Activated CD8-positive, alpha-beta T cell treated with anti-CD3 and anti-CD28 coated beads for 36 hours (primary cell): ENCODE measurements around the gene SMIM10. TPM values are rescaled to one million over a fixed set of nuclear protein-coding genes. Genes with fewer than 3 reads are reported as not detected.

ENCODE experiments used
- ATAC-seq: fragments of 200-7000 bp; cut with Tn5 transposase; one replicate; pipeline ENCODE4 v1.10.0; 2021; ENCODE audit warnings: mild to moderate bottlenecking, moderate library complexity
- CTCF ChIA-PET: fragments of 350-600 bp; sonication (Branson Sonifier 250); formaldehyde crosslinking; loops from one replicate; lab custom pipeline; 2021; ENCODE audit warnings: antibody characterized with exemption; lab: Charles Lee
- POLR2A ChIA-PET: fragments of 350-600 bp; sonication (Branson Sonifier 250); formaldehyde crosslinking; loops from one replicate; lab custom pipeline; 2021; ENCODE audit warnings: antibody characterized with exemption; lab: Charles Lee
- DNase-seq: peaks from one replicate; pipeline ENCODE4 v3.0.0-alpha.2; 2020
- H3K27ac Mint-ChIP-seq: one replicate; pipeline ENCODE4 v1.8.0; 2021; ENCODE audit warnings: mild to moderate bottlenecking, mixed read lengths
- H3K27me3 Mint-ChIP-seq: one replicate; pipeline ENCODE4 v1.8.0; 2021; ENCODE audit warnings: mixed read lengths
- H3K36me3 Mint-ChIP-seq: one replicate; pipeline ENCODE4 v1.8.0; 2021; ENCODE audit warnings: low read depth, mixed read lengths
- H3K4me1 Mint-ChIP-seq: one replicate; pipeline ENCODE4 v1.8.0; 2021; ENCODE audit warnings: low read depth, mixed read lengths
- H3K4me3 Mint-ChIP-seq: one replicate; pipeline ENCODE4 v1.8.0; 2021; ENCODE audit warnings: mild to moderate bottlenecking, moderate library complexity, mixed read lengths
- H3K9me3 Mint-ChIP-seq: one replicate; pipeline ENCODE4 v1.8.0; 2021; ENCODE audit warnings: mixed read lengths
- intact Hi-C: fragments of 100-400 bp; cut with micrococcal nuclease; formaldehyde crosslinking; loops from one replicate; pipeline ENCODE4 v1.10.0; 2022
- total RNA-seq, 2 experiments: library from RNA; stranded (reverse); gene quantifications; one replicate each; pipeline ENCODE4 v1.2.3, GENCODE V29; 2021
- TF ChIP-seq, protein P1 (sequence below): fragments of 200-600 bp; IDR thresholded peaks from one replicate; pipeline ENCODE4 v1.8.0; 2022; ENCODE audit warnings: antibody characterized with exemption, mild to moderate bottlenecking

Gene SMIM10
- total RNA-seq, 2 experiments from 2014 or later = 1.7 to 2.1 TPM

DNA sequence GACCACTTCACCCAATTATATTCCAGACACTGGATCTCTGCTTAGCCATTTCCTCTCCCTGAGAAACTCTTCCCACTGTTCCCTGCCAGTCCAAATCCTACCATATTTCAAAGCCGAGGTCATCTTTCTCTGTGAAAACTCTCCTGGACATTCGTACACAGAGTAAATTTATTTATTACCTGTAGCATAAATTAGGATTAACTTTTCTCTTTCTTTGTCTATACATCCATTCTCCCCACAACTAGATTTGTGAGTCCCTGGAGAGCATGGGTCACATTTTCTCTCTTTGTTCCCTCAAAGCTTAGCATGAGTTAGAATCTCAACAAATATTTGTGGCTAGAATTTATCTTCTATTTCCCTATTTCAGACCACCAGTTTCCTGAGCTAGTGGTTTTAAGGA lies 27.8 kb upstream of the SMIM10 start:
- no peak overlapping the region for H3K27ac Mint-ChIP-seq
- ATAC-seq (no peak), DNase-seq (no peak)
- H3K9me3 Mint-ChIP-seq = no peaks in the 10 kb centered on the region
- TF ChIP-seq, protein P1, sequence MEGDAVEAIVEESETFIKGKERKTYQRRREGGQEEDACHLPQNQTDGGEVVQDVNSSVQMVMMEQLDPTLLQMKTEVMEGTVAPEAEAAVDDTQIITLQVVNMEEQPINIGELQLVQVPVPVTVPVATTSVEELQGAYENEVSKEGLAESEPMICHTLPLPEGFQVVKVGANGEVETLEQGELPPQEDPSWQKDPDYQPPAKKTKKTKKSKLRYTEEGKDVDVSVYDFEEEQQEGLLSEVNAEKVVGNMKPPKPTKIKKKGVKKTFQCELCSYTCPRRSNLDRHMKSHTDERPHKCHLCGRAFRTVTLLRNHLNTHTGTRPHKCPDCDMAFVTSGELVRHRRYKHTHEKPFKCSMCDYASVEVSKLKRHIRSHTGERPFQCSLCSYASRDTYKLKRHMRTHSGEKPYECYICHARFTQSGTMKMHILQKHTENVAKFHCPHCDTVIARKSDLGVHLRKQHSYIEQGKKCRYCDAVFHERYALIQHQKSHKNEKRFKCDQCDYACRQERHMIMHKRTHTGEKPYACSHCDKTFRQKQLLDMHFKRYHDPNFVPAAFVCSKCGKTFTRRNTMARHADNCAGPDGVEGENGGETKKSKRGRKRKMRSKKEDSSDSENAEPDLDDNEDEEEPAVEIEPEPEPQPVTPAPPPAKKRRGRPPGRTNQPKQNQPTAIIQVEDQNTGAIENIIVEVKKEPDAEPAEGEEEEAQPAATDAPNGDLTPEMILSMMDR = no peak
- no peaks in the 10 kb centered on the region for H3K4me1 Mint-ChIP-seq
- H3K27me3 Mint-ChIP-seq = peaks cover 5% of the 10 kb centered on the region
- H3K4me3 Mint-ChIP-seq = no peak overlapping the region
- H3K36me3 Mint-ChIP-seq = no peaks in the 10 kb centered on the region
- CTCF ChIA-PET = interaction anchor here (0.8 to 1.0 kb wide), 4 partner anchors 10 to 123 kb away, joined by 3 read pairs; no protein-coding TSS in a partner anchor
- POLR2A ChIA-PET = no interaction called here
- intact Hi-C loops = no loop called here

DNA sequence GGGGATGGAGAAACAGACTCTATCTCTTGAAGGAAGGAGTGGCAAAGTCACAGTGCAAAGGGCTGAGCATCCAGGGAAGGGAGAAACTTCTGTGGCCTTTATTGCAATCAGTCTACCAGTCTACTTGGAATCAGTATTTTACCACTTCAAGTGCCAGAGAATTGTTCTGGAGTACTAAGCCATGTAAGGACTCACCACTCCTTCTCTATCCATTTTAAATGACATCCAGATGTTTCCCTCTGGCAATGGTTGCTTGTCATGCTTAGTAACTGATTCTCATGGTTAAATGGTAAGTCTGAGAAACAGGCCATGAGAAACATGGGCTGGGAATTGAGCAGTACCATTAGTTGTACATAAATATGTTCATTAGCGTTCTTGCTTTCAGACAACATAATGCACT lies 21.1 kb upstream of the SMIM10 start:
- Mint-ChIP-seq H3K4me1 (no peaks in the 10 kb centered on the region), H3K36me3 (no peaks in the 10 kb centered on the region), H3K9me3 (no peaks in the 10 kb centered on the region), H3K4me3 (no peak overlapping the region), H3K27me3 (no peaks in the 10 kb centered on the region), H3K27ac (no peak overlapping the region)
- TF ChIP-seq, protein P1 = no peak
- CTCF ChIA-PET = interaction anchor here (1.7 kb wide), 1 partner anchor 30 kb away, joined by 5 read pairs; no protein-coding TSS in a partner anchor
- DNase-seq (no peak), ATAC-seq (no peak)
- POLR2A ChIA-PET = no interaction called here
- intact Hi-C loops = no loop called here

DNA sequence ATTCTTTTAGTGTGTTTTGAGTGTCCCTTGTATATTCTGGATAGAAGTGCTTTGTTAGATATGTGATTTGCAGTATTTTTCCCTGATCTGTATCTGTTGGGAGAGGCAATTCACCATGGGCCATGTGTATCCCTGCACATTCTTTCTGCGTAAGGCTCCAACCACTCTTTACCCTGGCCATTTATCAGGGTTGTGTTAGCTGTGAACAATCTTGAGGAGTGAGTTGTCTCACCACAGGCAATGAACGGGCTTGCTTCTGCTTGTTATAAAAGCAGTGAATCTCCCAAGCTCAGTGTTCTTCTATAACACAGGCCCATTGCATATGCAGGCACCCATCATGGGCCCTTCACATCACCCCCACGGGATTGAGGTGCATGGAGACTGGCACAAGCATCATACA lies 18.9 kb upstream of the SMIM10 start:
- H3K4me1 Mint-ChIP-seq = no peaks in the 10 kb centered on the region
- intact Hi-C loops = no loop called here
- H3K27me3 Mint-ChIP-seq = no peaks in the 10 kb centered on the region
- CTCF ChIA-PET = no interaction called here
- POLR2A ChIA-PET = no interaction called here
- DNase-seq (no peak), ATAC-seq (no peak)
- H3K9me3 Mint-ChIP-seq = no peaks in the 10 kb centered on the region
- H3K36me3 Mint-ChIP-seq = no peaks in the 10 kb centered on the region
- no peak overlapping the region for H3K4me3 Mint-ChIP-seq
- TF ChIP-seq, protein P1 = no peak
- H3K27ac Mint-ChIP-seq = no peak overlapping the region

DNA sequence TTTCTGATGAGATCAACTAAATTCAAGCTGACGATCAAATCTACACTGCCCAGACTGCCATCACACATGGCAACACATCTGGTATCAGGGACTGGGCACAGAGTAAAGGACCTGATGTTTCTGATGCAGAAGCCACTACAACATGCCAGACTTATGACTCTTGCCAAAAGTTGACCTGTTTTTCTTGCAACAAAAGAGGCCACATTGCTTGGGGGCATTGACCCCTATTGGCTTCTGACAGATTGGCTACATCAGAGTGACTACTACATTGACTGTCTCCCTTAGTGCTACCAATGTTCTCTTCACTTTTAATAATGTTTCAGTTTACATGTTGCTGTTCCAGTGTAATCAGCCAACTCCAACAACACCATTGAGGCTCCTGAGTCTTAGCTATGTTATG lies 15.3 kb upstream of the SMIM10 start:
- TF ChIP-seq, protein P1 = no peak
- CTCF ChIA-PET = no interaction called here
- DNase-seq (no peak), ATAC-seq (no peak)
- POLR2A ChIA-PET = interaction anchor here (0.6 kb wide), 1 partner anchor 1212 kb away, joined by 3 read pairs; no protein-coding TSS in a partner anchor
- H3K27me3 Mint-ChIP-seq = peaks cover 2% of the 10 kb centered on the region
- H3K27ac Mint-ChIP-seq = no peak overlapping the region
- no peaks in the 10 kb centered on the region for H3K4me1 Mint-ChIP-seq
- no peaks in the 10 kb centered on the region for H3K9me3 Mint-ChIP-seq
- intact Hi-C loops = no loop called here
- H3K4me3 Mint-ChIP-seq = no peak overlapping the region
- no peaks in the 10 kb centered on the region for H3K36me3 Mint-ChIP-seq

DNA sequence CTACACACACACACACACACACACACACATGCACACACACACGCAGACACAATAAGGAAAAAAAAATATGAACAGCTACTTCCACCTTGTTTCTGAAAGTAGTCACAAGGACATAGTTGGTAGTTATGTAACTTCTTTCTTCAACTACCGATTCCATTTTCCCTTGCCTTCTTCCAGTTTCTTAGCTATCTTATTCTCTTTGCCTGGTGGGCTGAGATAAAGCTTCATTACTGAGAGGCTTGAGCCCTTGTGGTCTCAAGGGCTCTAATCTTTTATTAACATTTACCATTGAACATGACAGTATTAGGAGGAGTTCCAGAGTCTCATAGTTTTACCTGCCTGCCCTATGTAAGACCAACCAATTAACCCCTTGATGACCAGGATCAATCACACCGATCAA lies 8.9 kb upstream of the SMIM10 start:
- intact Hi-C loops = no loop called here
- Mint-ChIP-seq H3K9me3 (no peaks in the 10 kb centered on the region), H3K4me3 (no peak overlapping the region), H3K4me1 (no peaks in the 10 kb centered on the region), H3K36me3 (no peaks in the 10 kb centered on the region), H3K27me3 (peaks cover 8% of the 10 kb centered on the region), H3K27ac (no peak overlapping the region)
- no peak for ATAC-seq
- ChIA-PET CTCF (interaction anchor here (1.3 kb wide), 1 partner anchor 104 kb away, joined by 3 read pairs; no protein-coding TSS in a partner anchor), POLR2A (no interaction called here)
- TF ChIP-seq, protein P1 = no peak
- no peak for DNase-seq
